CMK (cell line): ENCODE measurements around the gene GATAD2B.

Experiments used
- DNase-seq: peaks from one replicate; pipeline ENCODE4 v3.0.0-alpha.2; 2010; ENCODE audit warnings: low read depth

GATAD2B gene

DNA sequence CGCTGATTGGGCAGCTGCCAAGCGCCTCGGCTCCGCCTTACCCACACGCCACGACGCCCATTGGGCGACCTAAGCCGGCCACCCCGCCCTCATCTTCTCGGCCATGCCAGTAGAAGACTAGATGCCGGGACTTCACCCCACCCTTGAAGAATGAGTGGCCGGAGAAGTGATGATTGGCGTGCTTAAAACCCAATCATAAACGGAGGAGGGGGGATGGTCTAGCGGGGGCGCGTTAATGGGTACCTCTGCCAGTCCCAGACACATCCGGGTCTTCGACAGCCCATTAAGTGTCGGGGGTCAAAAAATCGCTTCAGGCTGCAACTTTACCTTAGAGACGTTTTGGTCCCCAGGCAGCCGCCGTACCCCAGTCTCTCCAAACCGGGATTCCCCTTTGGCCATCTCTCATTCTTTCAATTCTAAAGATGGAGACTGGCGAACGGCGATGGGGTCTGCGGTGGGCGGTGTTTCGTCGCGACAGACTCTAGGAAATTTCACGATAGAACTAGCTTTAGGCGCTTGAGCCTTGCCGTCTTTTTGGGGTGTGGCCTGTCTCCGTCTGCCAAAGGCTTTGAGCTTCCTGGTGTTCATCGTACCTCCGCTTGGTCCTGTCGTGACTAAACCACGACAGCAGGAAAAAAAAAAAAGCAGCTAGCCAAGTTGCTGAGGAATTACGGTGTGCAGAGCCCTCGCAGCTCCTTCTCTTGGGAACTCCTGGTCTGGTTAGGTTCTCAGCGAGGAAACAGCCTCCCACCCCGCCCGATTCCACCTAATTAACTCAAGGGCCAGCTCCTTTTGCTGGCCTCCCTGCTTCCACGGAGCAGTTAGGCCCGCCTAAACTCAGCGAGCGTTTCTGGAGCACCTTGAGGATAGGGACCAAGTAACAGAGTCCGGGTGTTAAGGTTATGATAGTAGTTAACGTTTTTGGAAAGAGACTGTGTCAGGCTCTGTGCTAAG is at the start of gene GATAD2B:
TSS of gene GATAD2B (minus strand) at position 1 of the 954 bp plus-strand sequence. CDS start 94,625 bp downstream, outside the sequence.
- peak; percentile 99 for DNase-seq

DNA sequence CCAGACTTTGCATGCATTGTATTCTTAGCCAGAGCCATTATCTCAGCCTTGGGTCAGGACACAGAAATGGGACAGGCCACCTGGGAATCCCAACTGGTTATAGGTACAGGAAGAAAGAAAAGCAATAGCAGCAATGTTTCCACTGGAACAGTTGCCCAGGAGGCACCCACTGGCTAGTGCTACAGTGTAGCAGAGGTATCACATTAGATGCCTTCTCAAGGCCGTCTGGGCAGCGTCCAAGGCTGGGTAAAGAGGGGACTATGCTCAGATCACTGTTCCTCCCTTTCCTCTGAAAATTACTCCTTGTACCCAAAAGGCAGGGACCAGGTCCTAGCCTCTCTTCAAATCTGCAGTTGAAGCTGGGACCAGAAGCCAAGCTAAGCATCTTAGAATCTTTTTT is 47.6 kb upstream of the GATAD2B start:
- no peak for DNase-seq

DNA sequence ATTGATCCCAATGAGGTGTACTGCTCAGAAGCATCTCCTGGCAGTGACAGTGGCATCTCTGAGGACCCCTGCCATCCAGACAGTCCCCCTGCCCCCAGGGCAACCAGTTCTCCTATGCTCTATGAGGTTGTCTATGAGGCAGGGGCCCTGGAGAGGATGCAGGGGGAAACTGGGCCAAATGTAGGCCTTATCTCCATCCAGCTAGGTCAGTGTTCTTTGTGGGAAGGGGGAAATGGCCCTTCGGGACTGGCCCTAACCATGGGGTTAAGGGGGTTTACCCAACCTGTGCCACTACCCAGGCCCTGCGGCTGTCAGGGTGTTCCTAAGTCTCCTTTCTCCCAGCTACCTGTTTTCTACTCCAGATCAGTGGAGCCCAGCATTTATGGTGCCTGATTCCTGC is 46.2 kb upstream of the GATAD2B start:
- DNase-seq = no peak

DNA sequence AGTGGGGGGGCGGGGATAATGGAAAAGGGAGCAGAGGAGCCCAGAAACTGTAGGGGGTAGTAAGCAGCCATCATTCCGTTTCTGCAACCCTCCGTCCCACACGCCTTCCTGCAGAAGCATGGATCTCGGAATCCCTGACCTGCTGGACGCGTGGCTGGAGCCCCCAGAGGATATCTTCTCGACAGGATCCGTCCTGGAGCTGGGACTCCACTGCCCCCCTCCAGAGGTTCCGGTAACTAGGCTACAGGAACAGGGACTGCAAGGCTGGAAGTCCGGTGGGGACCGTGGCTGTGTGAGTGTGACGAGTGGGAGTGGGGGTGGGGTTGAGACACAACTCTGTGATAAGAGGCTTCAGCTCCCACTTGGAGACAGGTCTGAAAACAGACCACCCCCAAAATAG is 45.6 kb upstream of the GATAD2B start:
- no peak for DNase-seq

DNA sequence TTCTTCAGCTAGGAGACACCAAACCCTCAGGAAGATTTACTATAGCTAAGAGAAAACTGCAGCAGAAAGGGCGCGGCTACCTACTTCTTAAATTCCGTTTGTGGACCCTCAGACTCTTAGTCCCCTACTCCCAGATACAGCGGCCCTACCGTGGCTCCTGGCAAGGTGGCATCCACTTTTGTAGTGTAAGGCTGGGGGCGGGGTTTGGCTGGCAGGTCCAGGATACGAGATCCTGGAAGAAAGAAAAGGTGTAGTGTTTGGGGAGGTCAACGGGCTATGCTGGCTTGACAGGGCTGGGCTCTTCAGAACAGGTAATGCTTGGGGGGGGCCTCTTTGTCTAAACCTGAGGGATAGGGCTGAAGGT is 45.2 kb upstream of the GATAD2B start:
- DNase-seq = no peak

DNA sequence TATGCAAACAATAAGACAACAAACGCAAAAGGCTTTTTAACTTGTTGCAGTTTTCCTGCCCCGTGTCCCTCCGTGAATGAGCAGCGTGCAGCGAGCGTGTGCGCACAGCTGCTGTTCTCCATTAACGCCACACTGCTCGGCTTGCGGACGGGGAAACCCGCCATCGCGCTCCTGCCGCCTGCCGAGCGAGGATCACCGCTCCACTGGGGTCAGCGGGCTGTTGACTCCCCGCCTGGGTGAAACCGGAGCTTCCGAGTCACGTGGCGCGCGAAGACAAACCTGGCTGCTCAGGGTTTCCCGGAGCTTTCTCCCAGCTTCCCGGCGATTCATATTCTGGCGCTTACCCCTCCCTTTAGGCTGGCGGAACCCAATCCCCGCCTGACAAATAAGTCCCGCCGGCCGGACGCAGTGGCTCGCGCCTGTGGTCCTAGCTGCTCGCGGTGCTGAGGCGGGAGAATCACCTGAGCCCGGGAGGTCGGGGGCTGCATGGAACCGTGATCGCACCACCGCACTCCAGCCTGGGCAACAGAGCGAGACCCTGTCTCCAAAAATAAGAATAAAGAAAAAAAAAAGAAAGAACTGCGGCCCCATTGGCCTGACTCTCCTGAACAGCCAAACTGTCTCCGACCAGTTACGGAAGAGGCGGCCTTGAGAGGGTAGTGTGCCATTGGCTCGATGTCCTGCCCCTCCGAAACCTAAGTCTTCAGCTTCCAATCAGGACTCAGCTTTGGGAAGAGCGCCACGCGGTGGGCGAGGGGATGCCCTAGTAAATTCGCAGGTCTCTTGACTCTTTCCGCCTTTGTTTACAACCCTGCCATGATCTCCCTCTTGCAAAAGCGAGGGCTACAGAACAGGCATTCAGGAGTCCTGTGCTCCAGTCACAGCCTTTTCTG is 44.6 kb upstream of the GATAD2B start, which contains the start of gene CREB3L4:
TSS of gene CREB3L4 (plus strand) at position 796 of the 893 bp plus-strand sequence. CDS start 624 bp downstream, outside the sequence.
- DNase-seq = peak; percentile 92

DNA sequence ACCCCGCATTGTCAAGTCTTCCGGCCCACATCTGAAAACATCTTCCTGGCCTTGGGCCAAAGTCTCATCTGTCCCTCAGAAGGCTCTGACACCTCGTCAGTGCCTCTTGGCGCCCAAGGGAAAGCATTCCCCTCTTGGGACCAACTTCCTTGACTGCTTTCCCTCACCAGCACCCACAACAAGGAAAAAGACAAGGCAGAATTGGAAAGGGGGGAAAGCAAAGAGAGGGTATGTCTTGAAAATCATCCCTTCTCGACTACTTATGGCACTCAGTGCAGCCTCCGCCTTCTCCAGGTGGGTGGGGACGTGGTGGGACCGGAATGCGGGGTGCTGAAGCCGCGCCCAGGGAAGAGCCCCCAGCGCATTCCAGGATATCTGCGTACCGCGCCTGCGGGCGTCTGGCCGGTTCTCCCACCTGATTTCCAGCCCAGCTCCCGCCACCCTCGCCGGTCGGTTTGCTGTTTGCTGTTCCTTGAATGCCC is 41.1 kb upstream of the GATAD2B start:
- DNase-seq = no peak

DNA sequence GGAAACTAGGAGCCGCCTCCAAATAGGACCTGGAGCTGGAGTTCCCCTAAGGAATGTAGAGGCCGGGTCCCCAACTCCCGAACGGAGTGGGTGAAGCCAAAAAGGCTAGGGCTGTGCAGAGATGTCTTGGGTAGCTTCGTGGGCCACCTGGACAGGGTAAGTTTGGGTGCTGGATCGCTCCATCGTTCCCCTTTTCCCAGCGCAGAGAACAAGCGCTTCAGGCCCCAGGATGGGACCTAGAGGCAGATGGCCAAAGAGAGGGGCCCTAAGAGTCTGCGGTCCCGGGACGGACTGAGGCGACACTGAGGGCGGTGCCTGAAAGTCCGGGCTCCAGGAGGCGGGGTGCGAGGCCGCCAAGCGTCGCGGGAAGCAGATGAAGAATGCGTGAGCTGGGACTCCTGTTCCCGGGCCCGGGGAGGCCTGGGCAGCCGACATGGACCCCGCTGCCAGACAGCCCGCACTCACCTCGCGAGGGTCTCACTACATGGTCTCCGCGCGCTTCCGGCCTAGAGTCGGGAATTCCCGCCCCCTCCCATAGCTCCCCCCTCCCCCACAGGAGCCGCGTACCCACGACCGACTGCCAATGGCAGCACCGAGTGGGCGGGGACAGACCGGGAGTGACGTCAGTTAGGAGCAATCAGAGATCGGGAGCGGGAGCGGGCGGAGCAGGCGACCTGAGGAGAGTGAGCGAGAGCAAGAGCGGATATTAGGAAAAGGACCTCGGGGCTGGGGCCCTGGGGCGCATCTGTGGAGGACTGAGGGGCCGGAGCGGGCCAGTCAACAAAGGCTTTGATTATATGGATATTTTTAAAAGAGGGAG is 40.5 kb upstream of the GATAD2B start, which contains the start of gene SLC39A1:
TSS of gene SLC39A1 (minus strand) at position 508 of the 820 bp plus-strand sequence. CDS start 822 bp downstream, outside the sequence.
- DNase-seq = peak; percentile 95

DNA sequence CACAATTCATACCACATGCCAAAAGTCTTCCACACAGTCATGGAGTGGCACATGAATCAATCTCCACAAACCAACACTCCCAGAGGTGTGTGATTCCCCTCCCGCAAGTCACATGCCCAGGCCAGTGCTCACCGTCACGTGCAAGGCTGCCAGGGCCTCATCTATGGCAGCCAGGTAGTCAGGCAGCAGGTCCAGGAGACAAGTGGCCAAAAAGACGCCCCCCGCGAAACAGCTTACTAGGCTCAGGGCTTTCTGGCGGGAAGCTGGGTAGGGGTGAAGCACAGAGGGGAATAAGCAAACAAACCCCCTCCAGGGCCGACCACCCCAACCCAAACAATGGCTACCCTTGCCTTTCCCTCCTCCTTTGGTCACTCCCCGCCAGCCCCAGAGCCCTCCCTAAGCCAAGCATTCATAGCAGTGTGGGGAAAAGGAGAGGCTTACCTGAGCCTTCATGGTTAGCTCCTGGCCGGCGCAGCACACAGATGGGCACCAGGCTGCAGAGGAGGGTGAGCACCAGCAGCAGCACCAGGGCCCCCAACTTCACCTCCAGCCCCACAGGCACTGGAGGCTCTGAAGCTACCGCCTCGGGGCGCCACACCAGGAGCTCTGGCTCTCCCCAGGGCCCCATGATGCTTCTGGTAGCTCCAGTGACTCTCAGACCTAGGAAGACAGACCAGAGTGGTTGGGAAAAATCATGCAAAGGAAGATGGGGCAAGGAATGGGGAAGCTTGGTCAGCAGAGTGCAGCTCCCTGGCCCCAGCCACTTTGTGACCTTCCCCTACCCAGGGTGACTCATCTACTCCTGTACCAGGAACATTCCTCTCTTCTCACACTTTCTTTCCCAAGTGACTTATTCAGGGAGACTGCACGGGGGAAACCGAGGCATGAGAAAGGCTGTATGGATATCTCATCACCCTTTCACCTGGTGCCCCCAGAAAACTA is 39.6 kb upstream of the GATAD2B start:
- no peak for DNase-seq

DNA sequence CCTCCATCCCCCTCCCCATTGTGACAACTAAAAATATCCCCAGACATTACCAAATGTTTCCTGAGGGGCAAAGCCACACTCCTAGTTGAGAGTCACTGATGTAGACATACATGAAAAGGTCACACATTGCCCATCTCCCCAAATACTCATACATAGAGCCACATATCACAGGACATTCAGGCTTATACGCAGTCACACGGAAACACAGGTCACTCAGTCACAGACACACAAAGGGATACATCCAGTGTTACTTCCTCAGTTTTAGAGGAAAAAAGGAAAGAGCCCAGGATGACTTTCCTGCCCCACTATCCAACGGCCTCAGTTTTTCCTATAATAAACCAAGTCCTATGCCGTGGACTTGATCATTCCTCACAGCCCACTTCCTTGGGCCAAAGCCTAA is 38.6 kb upstream of the GATAD2B start:
- no peak for DNase-seq

DNA sequence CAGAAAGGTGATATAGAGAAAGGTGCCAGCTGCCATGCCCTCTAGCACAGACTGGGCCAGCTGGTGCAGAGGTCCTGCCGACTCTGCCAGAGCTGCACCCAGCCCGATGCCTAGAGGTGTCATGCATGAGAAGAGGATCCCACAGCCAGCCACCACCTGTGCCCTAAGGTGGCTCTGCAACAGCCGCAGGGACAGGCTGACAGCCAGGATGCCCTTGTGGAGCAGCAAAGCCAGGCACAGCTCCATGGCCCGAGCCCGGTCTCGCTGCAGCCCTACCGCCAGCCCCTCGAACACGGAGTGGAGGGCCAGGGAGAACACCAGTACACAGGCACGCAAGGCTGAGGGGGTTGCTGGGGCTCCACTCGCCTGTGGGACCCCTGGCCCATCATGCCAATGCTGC is 37.4 kb upstream of the GATAD2B start:
- no peak for DNase-seq

DNA sequence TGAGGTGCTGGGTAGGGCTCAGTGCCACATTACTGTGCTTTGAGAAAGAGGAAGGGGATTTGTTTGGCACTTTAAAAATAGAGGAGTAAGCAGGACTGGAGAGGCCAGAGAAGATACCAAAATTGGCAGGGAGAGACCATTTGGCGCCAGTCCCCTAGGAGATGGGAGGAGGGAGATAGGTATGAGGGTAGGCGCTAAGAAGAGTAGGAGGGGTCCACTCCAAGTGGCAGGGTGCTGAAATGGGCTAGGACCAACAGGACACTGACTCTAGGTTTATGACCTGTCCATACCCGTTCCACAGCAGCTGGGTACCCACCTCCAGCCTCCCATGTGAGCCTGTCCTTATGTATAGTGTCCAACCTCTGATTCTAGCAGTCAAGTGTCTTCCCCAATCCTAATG is 36.7 kb upstream of the GATAD2B start:
- DNase-seq = no peak

DNA sequence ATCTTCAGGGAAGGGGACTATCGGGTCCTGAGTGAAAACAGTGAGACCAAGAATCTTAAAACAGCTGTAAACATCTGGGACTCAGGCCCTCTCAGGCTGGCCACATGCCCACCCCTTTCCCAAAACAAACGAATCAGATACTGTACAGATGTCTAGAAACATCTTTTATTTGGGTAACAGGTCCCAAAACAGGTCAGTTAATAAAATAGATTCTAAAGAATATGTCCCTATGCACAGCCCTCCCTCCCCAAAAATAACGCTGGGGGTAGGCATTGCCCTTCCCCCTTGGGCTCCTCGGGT is 36.1 kb upstream of the GATAD2B start:
- DNase-seq = no peak

DNA sequence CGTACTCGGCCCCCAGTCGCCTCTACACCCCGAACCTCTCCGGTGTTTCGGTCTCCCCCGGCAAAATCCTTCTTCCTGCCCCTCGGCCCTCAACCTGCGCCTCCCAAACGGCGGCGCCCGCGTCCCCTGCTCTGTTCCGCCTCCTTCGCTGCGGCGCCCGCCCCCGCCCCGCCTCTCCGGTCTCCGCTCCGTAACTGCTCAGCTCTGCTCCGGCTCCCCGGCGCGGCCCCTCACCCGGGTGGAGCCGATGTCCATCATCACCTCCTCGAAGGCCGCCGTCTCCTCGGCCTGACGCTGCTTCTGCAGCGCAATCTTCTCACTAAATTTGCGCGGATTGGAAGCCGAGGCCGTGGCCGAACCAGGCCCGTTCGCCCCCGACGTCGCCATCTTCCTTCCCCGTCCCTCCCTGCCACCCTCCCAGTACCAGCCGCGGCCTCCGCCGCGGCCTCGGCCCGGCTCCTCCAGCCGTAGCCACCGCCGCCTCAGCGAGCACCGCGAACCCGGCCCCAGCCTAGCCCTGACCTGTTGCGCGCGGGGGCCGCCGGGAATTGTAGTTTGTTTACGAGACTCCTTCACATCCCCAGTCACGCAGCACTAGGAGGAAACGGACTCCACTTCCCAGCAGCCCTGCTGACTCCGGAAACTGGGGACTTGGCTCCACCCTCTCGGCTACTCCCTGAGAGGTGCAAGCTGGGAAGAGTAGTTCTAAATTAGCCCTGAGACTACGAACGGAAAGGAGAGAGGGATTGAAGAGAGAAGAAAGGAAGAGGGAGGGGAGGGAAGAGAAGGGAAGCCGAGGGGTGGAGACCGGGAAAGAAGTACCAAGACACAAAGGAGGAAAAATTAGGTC is 35.6 kb upstream of the GATAD2B start, which contains the start of gene CRTC2:
TSS of gene CRTC2 (minus strand) at position 502 of the 850 bp plus-strand sequence. CDS start at position 387, 115 bp downstream.
- DNase-seq = peak; percentile 96

DNA sequence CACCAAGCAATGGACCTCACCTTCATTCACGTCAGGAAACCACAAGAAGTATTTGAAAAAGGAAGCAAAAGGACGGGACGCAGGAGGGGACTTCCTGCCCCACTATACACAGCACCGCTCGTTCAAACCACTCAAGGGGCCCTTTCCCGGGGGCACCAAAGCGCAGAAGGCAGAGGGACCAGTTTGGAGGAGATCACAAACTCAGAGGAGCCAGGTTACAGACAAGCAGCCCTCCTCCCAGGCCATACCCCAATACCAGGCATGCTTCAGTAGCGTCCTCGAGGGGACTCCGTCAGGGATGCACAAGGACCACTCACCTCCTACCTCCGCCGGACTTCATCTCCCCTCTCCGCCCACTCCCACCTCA is 35.0 kb upstream of the GATAD2B start:
- no peak for DNase-seq

DNA sequence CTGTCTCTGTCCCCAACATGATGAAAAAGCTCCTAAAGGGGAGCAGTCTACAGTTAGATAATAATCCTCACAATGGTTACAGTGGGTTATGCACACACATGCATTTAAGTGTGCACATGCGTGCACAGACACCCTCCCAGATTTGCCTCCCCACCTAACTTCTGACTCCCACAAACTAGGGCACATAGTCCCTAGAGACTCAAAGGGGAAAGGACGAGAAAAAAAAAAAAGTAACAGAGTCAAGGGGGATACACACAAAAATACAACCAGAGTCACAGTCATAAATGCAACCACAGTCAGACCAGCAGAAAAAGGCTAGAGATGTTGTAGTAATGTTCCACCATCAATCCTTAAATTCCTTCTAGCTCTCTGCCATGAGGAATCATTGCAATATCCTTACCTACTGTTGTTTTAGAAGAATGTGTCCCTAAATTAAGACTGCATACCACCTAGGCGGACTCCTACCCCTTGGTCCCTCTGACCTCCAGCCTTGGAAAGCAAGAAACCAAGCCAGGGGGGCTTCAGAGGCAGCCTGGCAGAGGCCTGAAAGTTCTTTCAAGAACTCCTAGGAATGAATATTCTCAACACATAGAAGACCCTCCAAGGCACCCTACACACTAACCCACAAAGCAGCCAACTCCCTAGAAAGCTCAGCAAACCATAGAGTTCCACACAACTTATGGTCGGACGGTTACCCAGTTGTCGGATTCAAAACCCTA is 34.4 kb upstream of the GATAD2B start:
- DNase-seq = no peak

DNA sequence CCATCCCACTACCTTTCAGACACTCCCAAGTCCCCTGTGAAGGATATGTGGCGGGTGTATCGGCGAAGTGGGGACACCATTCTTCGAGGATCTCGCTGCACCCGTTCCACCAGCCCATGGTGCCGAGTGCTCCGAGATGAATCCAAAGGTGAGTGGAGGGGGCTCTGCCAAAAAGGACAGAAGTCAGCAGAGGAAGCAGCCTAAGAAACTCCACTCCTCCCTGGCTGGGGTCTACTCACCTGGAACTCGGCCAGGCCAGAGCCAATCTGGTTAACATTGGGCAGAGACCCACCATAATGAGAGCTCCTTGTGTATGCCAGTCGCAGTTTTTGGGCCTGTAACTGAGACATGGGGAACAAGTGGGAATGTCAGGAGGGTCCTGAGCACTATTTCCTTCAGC is 32.1 kb upstream of the GATAD2B start:
- no peak for DNase-seq

DNA sequence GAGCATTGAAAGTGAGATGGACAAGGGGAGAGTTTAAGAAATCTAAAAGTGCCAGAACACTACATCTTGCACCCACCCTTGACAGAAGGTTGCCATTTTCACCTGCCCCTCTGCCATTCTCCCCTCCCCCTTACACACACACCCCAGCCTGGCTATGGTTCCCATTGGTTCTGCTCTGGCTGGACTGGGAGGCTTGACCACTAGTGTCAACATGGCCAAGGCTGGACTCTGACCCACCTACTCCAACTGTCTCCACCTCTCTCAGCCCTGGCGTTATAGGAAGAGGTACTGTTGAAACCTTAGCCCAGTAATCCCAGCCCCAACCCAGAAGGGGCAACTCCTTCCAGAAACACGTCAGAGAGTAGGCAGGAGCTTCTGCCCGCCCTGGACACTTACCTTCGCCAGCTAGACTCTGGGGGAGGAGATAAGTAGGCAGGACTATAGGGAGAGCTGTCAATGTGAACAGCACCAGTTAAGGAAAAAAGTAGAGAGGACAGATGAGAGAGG is 31.1 kb upstream of the GATAD2B start:
- DNase-seq = no peak

DNA sequence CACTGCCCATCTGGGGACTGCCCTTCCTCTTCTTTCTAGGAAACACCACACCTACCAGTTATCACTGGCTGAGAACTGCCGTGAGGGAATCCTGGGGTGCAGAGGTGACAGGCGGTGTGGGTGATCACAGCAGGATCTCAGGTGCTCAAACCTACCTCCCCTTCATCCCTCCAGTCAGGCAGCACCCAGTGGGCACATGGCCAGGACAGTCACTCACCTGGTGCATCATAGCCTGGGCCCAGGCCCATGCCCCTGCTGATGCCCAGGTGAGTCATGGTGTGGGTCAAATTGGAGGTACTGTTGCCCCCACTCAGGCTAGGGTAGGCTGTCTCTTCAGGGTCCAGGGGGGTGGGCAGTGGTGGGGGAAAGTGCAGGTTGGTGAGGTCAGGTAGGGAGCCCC is 29.0 kb upstream of the GATAD2B start:
- DNase-seq = no peak
